HG03520 (cell line): ENCODE measurements around the gene ZNF28.
"Not testable (repeated sequence)": the region's sequence is repeated elsewhere in the genome, so short reads cannot be mapped to it uniquely, and the experiment has no call there.

Experiments
- ATAC-seq: cut with Tn5 transposase; IDR thresholded peaks from one replicate; pipeline ENCODE4 v1.9.1; 2021; ENCODE audit warnings: mild to moderate bottlenecking, moderate library complexity; ENCODE audit not compliant: unreplicated experiment

Gene ZNF28

GRCh38 chr19:52821204-52821960 lies at the start of gene ZNF28:
TSS of gene ZNF28 (minus strand) at chr19:52821633. CDS start at chr19:52817958, 3,675 bp downstream.
- ATAC-seq: peak; percentile 93

- ATAC-seq: not testable (repeated sequence)
These were observed 46.6 kb upstream of the ZNF28 start for GRCh38 chr19:52868031-52868430.

GRCh38 chr19:52857378-52858191 lies 36.2 kb upstream of the ZNF28 start, which contains the start of gene ZNF468:
TSS of gene ZNF468 (minus strand) at chr19:52857619. CDS start at chr19:52854272, 3,347 bp downstream.
- ATAC-seq: peak; percentile 95

- ATAC-seq: not testable (repeated sequence)
These were observed 35.3 kb upstream of the ZNF28 start for GRCh38 chr19:52856540-52857377.

- ATAC-seq: not testable (repeated sequence)
These were observed 25.9 kb upstream of the ZNF28 start for GRCh38 chr19:52847352-52847751.

- not testable (repeated sequence) for ATAC-seq
These were observed 19.5 kb upstream of the ZNF28 start for GRCh38 chr19:52840825-52841465.

GRCh38 chr19:52834289-52834688 lies 12.9 kb upstream of the ZNF28 start:
- not testable (repeated sequence) for ATAC-seq

- ATAC-seq: not testable (repeated sequence)
These were observed 12.1 kb upstream of the ZNF28 start for GRCh38 chr19:52833541-52833940.

GRCh38 chr19:52829866-52830265 lies 8.4 kb upstream of the ZNF28 start:
- not testable (repeated sequence) for ATAC-seq

GRCh38 chr19:52825765-52826164 lies 4.3 kb upstream of the ZNF28 start:
- no peak for ATAC-seq

- ATAC-seq: no peak
These were observed 2.2 kb upstream of the ZNF28 start for GRCh38 chr19:52823676-52824075.

GRCh38 chr19:52820472-52821203 lies 795 bp downstream of the ZNF28 start:
- ATAC-seq: peak; percentile 35

GRCh38 chr19:52809801-52810200 lies 11.6 kb downstream of the ZNF28 start:
- no peak for ATAC-seq

- ATAC-seq: not testable (repeated sequence)
These were observed 21.3 kb downstream of the ZNF28 start for GRCh38 chr19:52799950-52800640.

- ATAC-seq: no peak
These were observed 32.0 kb downstream of the ZNF28 start for GRCh38 chr19:52789440-52789839.

- ATAC-seq: peak; percentile 74
These were observed 34.7 kb downstream of the ZNF28 start, which contains the start of gene ZNF600 for GRCh38 chr19:52786464-52787354. TSS of gene ZNF600 (minus strand) at chr19:52786791. CDS start at chr19:52778888, 7,903 bp downstream.

GRCh38 chr19:52786078-52786463 lies 35.4 kb downstream of the ZNF28 start:
- ATAC-seq: no peak

GRCh38 chr19:52785506-52785905 lies 35.9 kb downstream of the ZNF28 start:
- no peak for ATAC-seq
